GM19043 (cell line): Measurements from ENCODE around the gene PDK4.
"Not testable (repeated sequence)": the region's sequence is repeated elsewhere in the genome, so short reads cannot be mapped to it uniquely, and the experiment has no call there.

Experiments
- ATAC-seq: cut with Tn5 transposase; IDR thresholded peaks from one replicate; pipeline ENCODE4 v1.9.1; 2021; ENCODE audit warnings: low read depth; ENCODE audit not compliant: unreplicated experiment

The PDK4 gene

GRCh38 chr7:95578299-95578855, 17.9 kb downstream of the PDK4 start:
- ATAC-seq: no peak

- no peak for ATAC-seq
Observed at GRCh38 chr7:95577137-95577536, 19.2 kb downstream of the PDK4 start.

- no peak for ATAC-seq
Observed at GRCh38 chr7:95569720-95570119, 26.6 kb downstream of the PDK4 start.

GRCh38 chr7:95560674-95561073, 35.6 kb downstream of the PDK4 start:
- no peak for ATAC-seq

GRCh38 chr7:95558864-95559263, 37.5 kb downstream of the PDK4 start:
- ATAC-seq: no peak

- no peak for ATAC-seq
Observed at GRCh38 chr7:95556777-95557176, 39.5 kb downstream of the PDK4 start.

GRCh38 chr7:95553939-95554338, 42.4 kb downstream of the PDK4 start:
- no peak for ATAC-seq

GRCh38 chr7:95552010-95552926, 44.0 kb downstream of the PDK4 start:
- ATAC-seq: not testable (repeated sequence)

- no peak for ATAC-seq
Observed at GRCh38 chr7:95550546-95550945, 45.8 kb downstream of the PDK4 start.

- no peak for ATAC-seq
Observed at GRCh38 chr7:95549818-95550529, 46.3 kb downstream of the PDK4 start.

- no peak for ATAC-seq
Observed at GRCh38 chr7:95547361-95548348, 48.7 kb downstream of the PDK4 start.

GRCh38 chr7:95546647-95547046, 49.7 kb downstream of the PDK4 start:
- no peak for ATAC-seq

GRCh38 chr7:95545673-95546072, 50.6 kb downstream of the PDK4 start:
- ATAC-seq: no peak

- ATAC-seq: no peak
Observed at GRCh38 chr7:95545007-95545615, 51.2 kb downstream of the PDK4 start.

- ATAC-seq: no peak
Observed at GRCh38 chr7:95544171-95544570, 52.1 kb downstream of the PDK4 start.

GRCh38 chr7:95543312-95543711, 53.0 kb downstream of the PDK4 start:
- no peak for ATAC-seq

- no peak for ATAC-seq
Observed at GRCh38 chr7:95540366-95540765, 56.0 kb downstream of the PDK4 start.

- ATAC-seq: no peak
Observed at GRCh38 chr7:95539426-95539825, 56.9 kb downstream of the PDK4 start.

- ATAC-seq: no peak
Observed at GRCh38 chr7:95537468-95537867, 58.8 kb downstream of the PDK4 start.
